Loucy (cell line): ENCODE data around the gene MELK.

Experiments used
- CTCF ChIP-seq: fragments of 200-600 bp; sonication (generic); conservative IDR thresholded peaks from 2 replicates; pipeline ENCODE4 v1.5.1; 2014; ENCODE audit warnings: mild to moderate bottlenecking, antibody characterized with exemption, low read length
- EZH2phosphoT487 ChIP-seq: fragments of 200-600 bp; IDR thresholded peaks from 2 replicates; pipeline ENCODE4 v1.6.1; 2018; ENCODE audit warnings: antibody characterized with exemption, mild to moderate bottlenecking, moderate library complexity, borderline replicate concordance

GRCh38 chr9:36550135-36550534, 22.6 kb upstream of the MELK start:
- TF ChIP-seq CTCF (no peak), EZH2phosphoT487 (no peak)
